ENCODE measurements around the gene FBXL16. TPM values are rescaled to one million over a fixed set of nuclear protein-coding genes. Genes with fewer than 3 reads are reported as not detected.

The FBXL16 gene
- total RNA-seq, 4 donors from 2014 or later, result 5.8 to 7.5 (median 6.9) TPM

DNA sequence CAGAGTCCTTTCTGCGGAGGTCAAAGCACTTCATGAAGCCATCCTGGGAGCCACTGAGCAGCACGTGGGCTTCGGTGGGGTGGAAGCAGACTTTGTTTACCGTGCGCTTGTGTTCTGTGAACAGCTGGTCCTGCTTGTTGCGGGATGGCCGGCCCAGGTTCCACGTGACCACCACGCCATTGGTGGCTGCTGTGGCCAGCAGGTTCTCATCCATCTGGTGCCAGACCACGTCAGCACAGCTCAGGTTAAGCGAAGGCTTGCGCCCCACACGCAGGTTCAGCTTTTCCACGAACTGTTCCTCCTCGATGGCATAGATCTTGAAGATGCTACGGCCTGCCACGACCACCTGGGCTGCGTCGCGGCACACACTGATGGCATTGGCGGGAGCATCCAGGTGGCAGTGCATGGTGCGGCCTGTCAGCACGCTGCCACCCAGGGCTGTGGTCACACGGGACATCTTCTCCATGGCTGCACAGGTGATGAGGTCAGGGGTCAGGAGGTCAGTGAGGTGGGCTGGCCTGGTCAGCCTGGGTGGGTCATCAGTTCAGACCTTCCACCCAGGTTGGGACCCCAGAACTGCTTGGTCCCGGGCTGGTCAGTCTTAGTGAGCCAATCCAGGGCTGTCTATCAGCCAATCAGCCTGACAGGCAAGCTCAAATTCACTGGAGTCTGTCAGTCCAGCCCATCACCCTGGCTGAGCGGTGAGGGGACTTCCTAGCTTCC is 16.3 kb downstream of the FBXL16 start:
- H3K36me3 ChIP-seq, result peaks cover 4 to 7% of the 10 kb centered on the region in 2 donors
- 87 to 91% methylated on average over 22 of the region's 26 CpGs for WGBS, 2 donors
- TF ChIP-seq POLR2A (IDR thresholded peaks at IDR 0.05), result no peak
- no peak for DNase-seq
- H3K4me3 ChIP-seq (replicated peaks in 1 of 3), result peak overlapping the region; percentile 26 to 92 (median 84)
- no peaks in the 10 kb centered on the region for H3K9me3 ChIP-seq
- peak overlapping the region in 2 of 3 donors; percentile 64 to 65 for H3K27ac ChIP-seq
- H3K27me3 ChIP-seq, result no peaks in the 10 kb centered on the region
- peaks cover 21 to 36% of the 10 kb centered on the region in 2 donors for H3K4me1 ChIP-seq
- intact Hi-C loops (cut with DNase I), result no loop called here

- Histone ChIP-seq H3K4me3 (replicated peaks in 1 of 3) (no peak overlapping the region), H3K27me3 (no peaks in the 10 kb centered on the region), H3K9me3 (no peaks in the 10 kb centered on the region), H3K27ac (no peak overlapping the region), H3K36me3 (peaks cover 8 to 11% of the 10 kb centered on the region in 2 donors), H3K4me1 (peaks cover 27 to 43% of the 10 kb centered on the region in 2 donors)
- TF ChIP-seq POLR2A (IDR thresholded peaks at IDR 0.05) (no peak), CTCF (IDR thresholded peaks at IDR 0.05) (no peak)
- no peak for DNase-seq
- intact Hi-C loops (cut with DNase I), result no loop called here
- WGBS, 2 donors, result 91 to 95% methylated on average over 16 to 19 of the region's 19 CpGs
Measured at GRCh38 chr16:687499-687898, 18.1 kb downstream of the FBXL16 start.

GRCh38 chr16:686459-687260 is 18.9 kb downstream of the FBXL16 start:
- 94 to 96% methylated on average over 24 to 44 of the region's 51 CpGs for WGBS, 2 donors
- peaks cover 27 to 51% of the 10 kb centered on the region in 2 donors for H3K4me1 ChIP-seq
- H3K9me3 ChIP-seq, result no peaks in the 10 kb centered on the region
- H3K36me3 ChIP-seq, result peaks cover 16 to 20% of the 10 kb centered on the region in 2 donors
- no peak for TF ChIP-seq CTCF (IDR thresholded peaks at IDR 0.05)
- TF ChIP-seq POLR2A (IDR thresholded peaks at IDR 0.05), result no peak
- no peak overlapping the region for H3K27ac ChIP-seq
- H3K4me3 ChIP-seq (replicated peaks in 1 of 3), result no peak overlapping the region
- intact Hi-C loops (cut with DNase I), result no loop called here
- DNase-seq, result no peak
- H3K27me3 ChIP-seq, result no peaks in the 10 kb centered on the region

- Histone ChIP-seq H3K4me1 (peaks cover 33 to 58% of the 10 kb centered on the region in 2 donors), H3K36me3 (peaks cover 18 to 20% of the 10 kb centered on the region in 2 donors)
- intact Hi-C loops (cut with DNase I), result no loop called here
Measured at GRCh38 chr16:685967-686366, 19.6 kb downstream of the FBXL16 start.

More at GRCh38 chr16:685967-686366, 19.6 kb downstream of the FBXL16 start:
- no peak overlapping the region for H3K27ac ChIP-seq
- no peak overlapping the region for H3K4me3 ChIP-seq (replicated peaks in 1 of 3)
- peak in 1 of 6 experiments; percentile 19 for TF ChIP-seq CTCF (IDR thresholded peaks at IDR 0.05)
- no peak for TF ChIP-seq POLR2A (IDR thresholded peaks at IDR 0.05)
- DNase-seq, result peak; percentile 37 to 41
- no peaks in the 10 kb centered on the region for H3K9me3 ChIP-seq
- 89 to 100% methylated on average over 3 to 5 of the region's 10 CpGs for WGBS, 2 donors
- no peaks in the 10 kb centered on the region for H3K27me3 ChIP-seq
